Activated naive CD8-positive, alpha-beta T cell treated with anti-CD3 and anti-CD28 coated beads, Interleukin-2, amount 50 U/mL, for 16 hours (primary cell): ENCODE measurements around the gene MIER3.
A peak's percentile ranks its signal among the peaks of the same experiment; 100 is the strongest.

Source experiments
- DNase-seq: peaks from one replicate; pipeline ENCODE4 v3.0.0-alpha.2; 2020; ENCODE audit warnings: low read depth, low spot score

MIER3 gene

GRCh38 chr5:56961746-56962145 is 9.8 kb upstream of the MIER3 start:
- no peak for DNase-seq

GRCh38 chr5:56959326-56959725 is 7.4 kb upstream of the MIER3 start:
- no peak for DNase-seq

GRCh38 chr5:56958595-56958994 is 6.7 kb upstream of the MIER3 start:
- DNase-seq, result no peak

GRCh38 chr5:56954262-56954661 is 2.3 kb upstream of the MIER3 start:
- no peak for DNase-seq

- no peak for DNase-seq
Measured at GRCh38 chr5:56951126-56951945, 587 bp downstream of the MIER3 start.

GRCh38 chr5:56950626-56951125 is 1.2 kb downstream of the MIER3 start:
- no peak for DNase-seq

- DNase-seq, result no peak
Measured at GRCh38 chr5:56947052-56947451, 4.9 kb downstream of the MIER3 start.

GRCh38 chr5:56941981-56942380 is 9.9 kb downstream of the MIER3 start:
- no peak for DNase-seq

- no peak for DNase-seq
Measured at GRCh38 chr5:56938858-56939257, 13.1 kb downstream of the MIER3 start.

- DNase-seq, result no peak
Measured at GRCh38 chr5:56934325-56934724, 17.6 kb downstream of the MIER3 start.

- no peak for DNase-seq
Measured at GRCh38 chr5:56922922-56923321, 29.0 kb downstream of the MIER3 start.

- no peak for DNase-seq
Measured at GRCh38 chr5:56919942-56920662, 31.8 kb downstream of the MIER3 start.

- DNase-seq, result no peak
Measured at GRCh38 chr5:56918054-56918453, 33.9 kb downstream of the MIER3 start.

GRCh38 chr5:56917534-56917933 is 34.4 kb downstream of the MIER3 start:
- no peak for DNase-seq

GRCh38 chr5:56914678-56915077 is 37.2 kb downstream of the MIER3 start:
- no peak for DNase-seq

- DNase-seq, result no peak
Measured at GRCh38 chr5:56913766-56914165, 38.2 kb downstream of the MIER3 start.

GRCh38 chr5:56910210-56910965 is 41.5 kb downstream of the MIER3 start:
- DNase-seq, result no peak

GRCh38 chr5:56909294-56910209 is 42.4 kb downstream of the MIER3 start, which contains the start of gene SETD9:
SETD9 (plus strand) TSS chr5:56909596; CDS start chr5:56909646, 50 bp downstream.
- peak; percentile 68 for DNase-seq

- no peak for DNase-seq
Measured at GRCh38 chr5:56908942-56909293, 43.0 kb downstream of the MIER3 start.

- no peak for DNase-seq
Measured at GRCh38 chr5:56900858-56901578, 50.9 kb downstream of the MIER3 start.
